Neural cell (in vitro differentiated cells): ENCODE measurements around the gene ANKS1B.

Experiments
- CTCF ChIP-seq: fragments of 450-650 bp; IDR thresholded peaks from 2 replicates; pipeline ENCODE4 v1.5.1; 2014; ENCODE audit warnings: antibody characterized with exemption, mild to moderate bottlenecking, moderate library complexity; ENCODE audit not compliant: poor library complexity, severe bottlenecking
- EZH2 ChIP-seq: fragments of 200-600, 300-800 bp; shearing (Covaris generic), sonication (generic); IDR thresholded peaks from 2 replicates; pipeline ENCODE4 v1.6.1; 2014; ENCODE audit warnings: antibody characterized with exemption, low read length, borderline replicate concordance, mild to moderate bottlenecking; ENCODE audit not compliant: insufficient read depth, poor library complexity, severe bottlenecking
- MXI1 ChIP-seq: fragments of 450-650 bp; conservative IDR thresholded peaks from 2 replicates; pipeline ENCODE4 v1.6.1; 2014; ENCODE audit warnings: antibody characterized with exemption, mild to moderate bottlenecking; ENCODE audit not compliant: poor library complexity, severe bottlenecking
- POLR2AphosphoS5 ChIP-seq: IDR thresholded peaks from 2 replicates; pipeline ENCODE4 v1.6.1; 2012
- RAD21 ChIP-seq: fragments of 450-650 bp; conservative IDR thresholded peaks from 2 replicates; pipeline ENCODE4 v1.6.1; 2014; ENCODE audit warnings: antibody characterized with exemption, mild to moderate bottlenecking, moderate library complexity
- REST ChIP-seq: IDR thresholded peaks from 2 replicates; pipeline ENCODE4 v1.6.1; 2012; ENCODE audit warnings: borderline replicate concordance
- TAF1 ChIP-seq: IDR thresholded peaks from 2 replicates; pipeline ENCODE4 v1.6.1; 2012; ENCODE audit warnings: low read depth

GRCh38 chr12:99024191-99024590 lies 960.5 kb downstream of the ANKS1B start:
- TF ChIP-seq CTCF (no peak), TAF1 (no peak), REST (no peak), POLR2AphosphoS5 (no peak), EZH2 (no peak), MXI1 (no peak), RAD21 (no peak)
